Mucosa of descending colon (tissue), 3 donors: ENCODE measurements around the gene ANP32B. TPM values are rescaled to one million over a fixed set of nuclear protein-coding genes. Genes with fewer than 3 reads are reported as not detected.

Experiments used
- ATAC-seq: fragments of 200-7000 bp; cut with Tn5 transposase; one replicate; pipeline ENCODE4 v1.9.1; 2020; ENCODE audit warnings: mild to moderate bottlenecking, moderate library complexity
- DNase-seq, 3 donors: peaks; one replicate each; pipeline ENCODE4 v3.0.0-alpha.2; 2020
- H3K36me3 ChIP-seq: fragments of 200-600 bp; one replicate; pipeline ENCODE4 v1.8.0; 2021; ENCODE audit warnings: low read depth, mild to moderate bottlenecking
- H3K4me1 ChIP-seq: fragments of 200-600 bp; one replicate; pipeline ENCODE4 v1.8.0; 2021; ENCODE audit warnings: low read depth, mild to moderate bottlenecking
- H3K4me3 ChIP-seq: fragments of 200-600 bp; one replicate; pipeline ENCODE4 v1.8.0; 2021; ENCODE audit warnings: mild to moderate bottlenecking
- H3K9me3 ChIP-seq: fragments of 200-600 bp; one replicate; pipeline ENCODE4 v1.8.0; 2021; ENCODE audit warnings: mild to moderate bottlenecking
- intact Hi-C, 2 donors: fragments of 100-400 bp; cut with DNase I in 1 of 2; cut with micrococcal nuclease in 1 of 2; formaldehyde crosslinking; loops; one replicate each; pipeline versions ENCODE4 v1.11.0 to v1.11.1; 2022; cut with DNase I, micrococcal nuclease
- total RNA-seq, 3 donors: library from RNA; stranded (reverse); fragmentation: NEBNext Ultra II Directional in 2 of 3; extraction: Animal tissue kit (Norgen Biotek cat#: 25700) in 2 of 3; gene quantifications; one replicate each; pipeline versions ENCODE4 v1.2.1 to v1.2.4, GENCODE V29; 2021 to 2023
- TF ChIP-seq, protein P1 (sequence below): fragments of 200-600 bp; IDR thresholded peaks from one replicate; pipeline ENCODE4 v1.8.0; 2022; ENCODE audit warnings: antibody characterized with exemption, mild to moderate bottlenecking
- donor health status: DM: no; HTN: no; CAD: no; lungs with moderate emphysema.
- donor health status: DM: no; HTN: no; CAD: no.
- donor health status: DM: no; HTN: yes; CAD: no.

ANP32B gene
- total RNA-seq, 3 donors from 2014 or later: 121 to 129 (median 125) TPM

DNA sequence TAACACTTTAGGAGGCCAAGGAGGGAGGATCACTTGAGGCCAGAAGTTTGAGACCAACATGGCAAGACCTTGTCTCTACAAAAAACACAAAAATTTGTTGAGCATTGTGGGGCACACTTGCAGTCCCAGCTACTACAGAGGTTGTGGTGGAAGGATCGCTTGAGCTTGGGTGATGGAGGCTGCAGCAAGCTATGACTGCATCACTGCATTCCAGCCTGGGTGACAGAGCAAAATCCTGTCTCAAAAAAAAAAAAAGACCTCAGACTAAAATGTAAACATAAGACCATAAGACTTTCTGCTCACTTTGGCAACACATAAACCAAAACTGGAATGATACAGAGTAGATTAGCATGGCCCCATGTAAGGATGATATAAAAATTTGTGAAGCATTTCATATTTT, 48.8 kb downstream of the ANP32B start:
- TF ChIP-seq, protein P1, sequence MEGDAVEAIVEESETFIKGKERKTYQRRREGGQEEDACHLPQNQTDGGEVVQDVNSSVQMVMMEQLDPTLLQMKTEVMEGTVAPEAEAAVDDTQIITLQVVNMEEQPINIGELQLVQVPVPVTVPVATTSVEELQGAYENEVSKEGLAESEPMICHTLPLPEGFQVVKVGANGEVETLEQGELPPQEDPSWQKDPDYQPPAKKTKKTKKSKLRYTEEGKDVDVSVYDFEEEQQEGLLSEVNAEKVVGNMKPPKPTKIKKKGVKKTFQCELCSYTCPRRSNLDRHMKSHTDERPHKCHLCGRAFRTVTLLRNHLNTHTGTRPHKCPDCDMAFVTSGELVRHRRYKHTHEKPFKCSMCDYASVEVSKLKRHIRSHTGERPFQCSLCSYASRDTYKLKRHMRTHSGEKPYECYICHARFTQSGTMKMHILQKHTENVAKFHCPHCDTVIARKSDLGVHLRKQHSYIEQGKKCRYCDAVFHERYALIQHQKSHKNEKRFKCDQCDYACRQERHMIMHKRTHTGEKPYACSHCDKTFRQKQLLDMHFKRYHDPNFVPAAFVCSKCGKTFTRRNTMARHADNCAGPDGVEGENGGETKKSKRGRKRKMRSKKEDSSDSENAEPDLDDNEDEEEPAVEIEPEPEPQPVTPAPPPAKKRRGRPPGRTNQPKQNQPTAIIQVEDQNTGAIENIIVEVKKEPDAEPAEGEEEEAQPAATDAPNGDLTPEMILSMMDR: no peak
- H3K36me3 ChIP-seq: no peaks in the 10 kb centered on the region
- no peak for DNase-seq
- peaks cover 6% of the 10 kb centered on the region for H3K4me1 ChIP-seq
- H3K4me3 ChIP-seq: no peak overlapping the region
- H3K9me3 ChIP-seq: no peaks in the 10 kb centered on the region
- intact Hi-C loops: loop anchor here in 1 of 2 donors (10.0 kb wide), 1 partner anchor 107 kb away; the partner anchor contains the start of gene TRMO
- no peak for ATAC-seq

DNA sequence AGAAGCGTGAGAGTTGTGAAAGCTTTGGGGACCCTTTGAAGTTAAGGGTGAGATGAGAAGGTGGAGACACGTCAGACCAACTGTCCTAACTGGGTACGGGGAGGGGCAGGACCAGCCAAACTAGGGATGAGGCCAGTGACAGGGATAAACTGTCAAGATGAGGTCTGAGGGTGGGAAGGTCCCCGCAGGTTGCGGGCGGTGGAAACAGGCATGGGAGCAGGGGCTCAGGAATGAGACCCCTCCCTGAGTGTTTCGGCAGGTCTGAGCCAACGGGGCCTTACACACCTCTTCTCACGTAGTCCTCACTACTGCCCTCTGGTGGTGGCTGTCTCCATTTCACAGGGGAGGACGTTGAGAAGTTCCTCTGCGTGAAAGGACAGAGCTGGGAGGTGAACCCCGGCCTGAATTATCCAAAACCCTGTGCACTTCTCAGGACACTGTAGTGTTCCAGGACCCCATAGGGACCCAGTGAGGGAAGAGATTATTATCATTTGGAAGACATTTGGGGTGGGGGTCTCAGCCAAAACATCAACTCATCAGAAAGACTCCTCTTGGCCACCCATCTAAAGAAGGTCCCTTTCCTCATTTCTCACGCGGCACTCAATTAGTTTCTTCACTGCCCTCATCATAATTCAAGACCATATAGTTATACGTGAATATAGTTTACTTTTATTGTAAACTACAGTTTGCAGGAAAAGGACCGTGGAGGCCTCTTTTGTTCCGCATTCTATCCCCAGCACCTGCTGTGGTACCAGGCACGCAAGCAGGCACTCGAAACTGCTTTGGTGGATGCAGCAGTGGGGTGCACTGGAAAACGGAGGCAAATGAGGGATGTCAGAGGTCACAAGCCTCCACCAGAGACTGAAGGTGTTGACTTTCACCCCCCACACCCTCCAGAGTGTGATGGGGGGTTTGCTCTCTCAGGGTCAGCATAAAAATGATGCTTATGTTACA, 51.7 kb downstream of the ANP32B start:
- intact Hi-C loops: loop anchor here in 1 of 2 donors (10.0 kb wide), 1 partner anchor 110 kb away; the partner anchor contains the start of gene TRMO
- peak; percentile 95 for ATAC-seq
- Histone ChIP-seq H3K4me1 (peaks cover 11% of the 10 kb centered on the region), H3K9me3 (no peaks in the 10 kb centered on the region), H3K36me3 (no peaks in the 10 kb centered on the region), H3K4me3 (no peak overlapping the region)
- TF ChIP-seq, protein P1: peak; percentile 75
- DNase-seq: peak; percentile 77 to 96 (median 83)

DNA sequence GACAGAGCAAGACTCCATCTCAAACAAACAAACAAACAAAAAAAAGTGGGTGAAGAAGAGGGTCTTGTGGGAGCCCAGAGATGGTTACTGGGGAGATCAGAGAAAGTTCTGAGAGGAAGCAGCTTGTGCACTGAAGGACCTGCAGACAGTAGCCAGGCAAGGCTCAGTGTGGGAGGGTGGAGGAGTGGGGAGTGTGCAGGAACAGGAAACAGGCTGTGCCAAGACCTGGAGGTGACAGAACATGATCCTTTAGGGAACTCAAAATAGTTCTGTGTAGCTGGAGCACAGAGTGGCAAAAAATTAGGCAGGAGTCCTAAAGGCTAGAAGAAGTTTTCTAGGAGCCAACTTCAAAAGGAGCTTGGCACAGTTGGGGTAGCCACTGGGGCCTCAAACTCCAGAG, 54.2 kb downstream of the ANP32B start:
- peak; percentile 73 for ATAC-seq
- no peaks in the 10 kb centered on the region for H3K9me3 ChIP-seq
- TF ChIP-seq, protein P1: no peak
- peak in 1 of 3 donors; percentile 52 for DNase-seq
- no peak overlapping the region for H3K4me3 ChIP-seq
- peaks cover 11% of the 10 kb centered on the region for H3K4me1 ChIP-seq
- intact Hi-C loops: loop anchor here in 1 of 2 donors (10.0 kb wide), 1 partner anchor 113 kb away; the partner anchor contains the start of gene TRMO
- no peaks in the 10 kb centered on the region for H3K36me3 ChIP-seq

DNA sequence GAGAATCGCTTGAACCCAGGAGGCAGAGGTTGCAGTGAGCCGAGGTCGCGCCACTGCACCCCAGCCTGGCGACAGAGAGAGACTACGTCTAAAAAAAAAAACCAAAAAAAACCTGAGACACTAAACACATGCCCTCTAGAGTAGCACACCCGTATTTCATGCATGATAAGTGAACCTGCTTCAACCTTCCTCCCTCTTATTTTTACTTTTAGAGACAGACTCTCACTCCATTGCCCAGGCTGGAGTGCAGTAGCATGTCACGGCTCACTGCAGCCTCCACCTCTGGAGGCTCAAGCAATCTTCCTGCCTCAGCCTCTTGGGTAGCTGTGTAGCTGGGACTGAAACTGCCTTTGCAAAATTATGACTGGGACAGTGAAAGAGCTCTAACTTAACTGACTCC, 55.8 kb downstream of the ANP32B start:
- ATAC-seq (no peak), DNase-seq (no peak)
- H3K36me3 ChIP-seq: no peaks in the 10 kb centered on the region
- peaks cover 11% of the 10 kb centered on the region for H3K4me1 ChIP-seq
- intact Hi-C loops: loop anchor here in 1 of 2 donors (10.0 kb wide), 1 partner anchor 114 kb away; the partner anchor contains the start of gene TRMO
- TF ChIP-seq, protein P1: no peak
- H3K4me3 ChIP-seq: no peak overlapping the region
- H3K9me3 ChIP-seq: no peaks in the 10 kb centered on the region

DNA sequence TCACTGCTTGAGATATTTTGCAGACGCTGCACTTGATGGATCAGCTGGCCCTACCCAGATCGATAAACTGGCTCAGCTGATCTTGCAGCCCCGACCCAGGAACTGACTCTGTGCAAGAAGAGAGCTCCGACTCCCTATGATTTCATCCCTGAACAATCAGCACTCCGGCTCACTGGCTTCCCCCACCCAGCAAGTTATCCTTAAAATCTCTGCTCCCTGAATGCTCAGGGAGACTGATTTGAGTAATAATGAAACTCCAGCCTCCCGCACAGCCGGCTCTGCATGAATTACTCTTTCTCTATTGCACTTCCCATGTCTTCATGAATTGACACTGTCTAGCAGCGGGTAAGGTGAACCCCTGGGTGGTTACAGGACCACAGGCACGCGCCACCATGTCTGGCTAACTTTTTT, 56.5 kb downstream of the ANP32B start:
- Histone ChIP-seq H3K4me3 (no peak overlapping the region), H3K36me3 (no peaks in the 10 kb centered on the region), H3K4me1 (peaks cover 11% of the 10 kb centered on the region), H3K9me3 (no peaks in the 10 kb centered on the region)
- intact Hi-C loops: loop anchor here in 1 of 2 donors (10.0 kb wide), 1 partner anchor 115 kb away; the partner anchor contains the start of gene TRMO
- ATAC-seq: peak; percentile 5
- DNase-seq: no peak
- TF ChIP-seq, protein P1: no peak
